HepG2 (cell line): ENCODE measurements around the gene CCDC201. TPM values are rescaled to one million over a fixed set of nuclear protein-coding genes. Genes with fewer than 3 reads are reported as not detected.

Experiments used
- CERS6 ChIP-seq: sonication (generic); formaldehyde crosslinking; IDR thresholded peaks from 2 replicates; pipeline ENCODE4 v1.5.0; 2020; ENCODE audit warnings: missing genetic modification reagents
- DZIP1 ChIP-seq: sonication (generic); formaldehyde crosslinking; IDR thresholded peaks from 2 replicates; pipeline ENCODE4 v1.5.0; 2020; ENCODE audit warnings: mild to moderate bottlenecking, missing genetic modification reagents
- ELF4 ChIP-seq: sonication (generic); formaldehyde crosslinking; IDR thresholded peaks from 2 replicates; pipeline ENCODE4 v1.5.0; 2020; ENCODE audit warnings: missing genetic modification reagents, mild to moderate bottlenecking, moderate library complexity, borderline replicate concordance
- FLYWCH1 ChIP-seq: sonication (generic); formaldehyde crosslinking; IDR thresholded peaks from 2 replicates; pipeline ENCODE4 v1.8.1; 2023; ENCODE audit warnings: mild to moderate bottlenecking, missing genetic modification reagents
- GLI4 ChIP-seq: sonication (generic); formaldehyde crosslinking; IDR thresholded peaks from 2 replicates; pipeline ENCODE4 v1.5.1; 2020; ENCODE audit warnings: missing genetic modification reagents, mild to moderate bottlenecking, moderate library complexity, borderline replicate concordance
- IRF1 ChIP-seq: sonication (generic); formaldehyde crosslinking; IDR thresholded peaks from 2 replicates; pipeline ENCODE4 v1.4.0; 2020; ENCODE audit warnings: low read depth, mild to moderate bottlenecking, missing genetic modification reagents
- MZF1 ChIP-seq: sonication (generic); formaldehyde crosslinking; IDR thresholded peaks from 2 replicates; pipeline ENCODE4 v1.8.1; 2023; ENCODE audit warnings: mild to moderate bottlenecking, missing genetic modification reagents, borderline replicate concordance
- NFAT5 ChIP-seq: sonication (generic); formaldehyde crosslinking; IDR thresholded peaks from 2 replicates; pipeline ENCODE4 v1.4.0; 2020; ENCODE audit warnings: missing genetic modification reagents
- RBAK ChIP-seq: sonication (generic); formaldehyde crosslinking; IDR thresholded peaks from 2 replicates; pipeline ENCODE4 v1.5.1; 2020; ENCODE audit warnings: mild to moderate bottlenecking, missing genetic modification reagents
- ZHX1 ChIP-seq: sonication (generic); formaldehyde crosslinking; IDR thresholded peaks from 2 replicates; pipeline ENCODE4 v1.8.1; 2022; ENCODE audit warnings: low read depth, mild to moderate bottlenecking, missing genetic modification reagents
- ZNF180 ChIP-seq: sonication (generic); formaldehyde crosslinking; IDR thresholded peaks from 2 replicates; pipeline ENCODE4 v1.4.0; 2020; ENCODE audit warnings: low read depth, missing genetic modification reagents, borderline replicate concordance
- ZNF296 ChIP-seq: sonication (generic); formaldehyde crosslinking; conservative IDR thresholded peaks from 2 replicates; pipeline ENCODE4 v1.5.0; 2020; ENCODE audit warnings: mild to moderate bottlenecking, missing genetic modification reagents
- ZNF441 ChIP-seq: sonication (generic); formaldehyde crosslinking; IDR thresholded peaks from 2 replicates; pipeline ENCODE4 v1.7.0; 2021; ENCODE audit warnings: missing genetic modification reagents, borderline replicate concordance
- ZNF557 ChIP-seq: sonication (generic); formaldehyde crosslinking; IDR thresholded peaks from 2 replicates; pipeline ENCODE4 v1.4.0; 2020; ENCODE audit warnings: missing genetic modification reagents
- ZNF878 ChIP-seq: sonication (generic); formaldehyde crosslinking; IDR thresholded peaks from 2 replicates; pipeline ENCODE4 v1.8.1; 2023; ENCODE audit warnings: mild to moderate bottlenecking, missing genetic modification reagents, moderate library complexity
- ZSCAN25 ChIP-seq: sonication (generic); formaldehyde crosslinking; IDR thresholded peaks from 2 replicates; pipeline ENCODE4 v1.8.0; 2022; ENCODE audit warnings: mild to moderate bottlenecking, missing genetic modification reagents
- polyA plus RNA-seq, 8 experiments: library from polyadenylated mRNA; depleted of rRNA in 3 of 8; stranded (reverse) in 7 of 8; unstranded in 1 of 8; fragments of >200 nt; fragmentation: Illumina TruSeq in 4 of 8; extraction: Trizol in 4 of 8; gene quantifications; 2 replicates each; pipeline versions ENCODE4 v1.2.1 to v1.2.3, GENCODE V29; 2011 to 2016; ENCODE audit warnings: low read depth in 4 of 8, missing spikeins in 1 of 8, mixed read lengths in 1 of 8; ENCODE audit not compliant: insufficient read depth in 1 of 8
- total RNA-seq, 5 experiments: library from RNA; depleted of rRNA; stranded (reverse); fragments of >200 nt; fragmentation: Illumina TruSeq; extraction: Trizol; gene quantifications; 2 replicates each; pipeline ENCODE4 v1.2.3, GENCODE V29; 2016; ENCODE audit warnings: low read depth in 1 of 5

The CCDC201 gene
- total and polyA plus RNA-seq, 2 of the 13 experiments (the other 11 are each of a cell fraction or from before 2014, with no cell fraction given): 0.92 TPM; not detected in 1

- TF ChIP-seq NFAT5 (CRISPR knock-in tag): peak; percentile 77; the same call in 1 of the 2 replicates
- no peak for TF ChIP-seq ZNF180 (CRISPR knock-in tag)
- no peak for TF ChIP-seq CERS6 (CRISPR knock-in tag)
- TF ChIP-seq GLI4 (CRISPR knock-in tag): no peak
- peak; percentile 91; the same call in 1 of the 2 replicates for TF ChIP-seq ZNF557 (CRISPR knock-in tag)
- peak; percentile 94 for TF ChIP-seq ZNF296 (CRISPR knock-in tag)
- TF ChIP-seq IRF1: no peak
- peak; percentile 62 for TF ChIP-seq ZSCAN25 (CRISPR knock-in tag)
- TF ChIP-seq DZIP1 (CRISPR knock-in tag): no peak
- TF ChIP-seq FLYWCH1 (CRISPR knock-in tag): no peak
- TF ChIP-seq ZNF441 (CRISPR knock-in tag): peak; percentile 92; the same call in 1 of the 2 replicates
- peak; percentile 30; the same call in 1 of the 2 replicates for TF ChIP-seq ZHX1 (CRISPR knock-in tag)
- TF ChIP-seq ELF4 (CRISPR knock-in tag): peak; percentile 21; the same call in 1 of the 2 replicates
- TF ChIP-seq MZF1 (CRISPR knock-in tag): no peak
- peak; percentile 36; the same call in 1 of the 2 replicates for TF ChIP-seq RBAK (CRISPR knock-in tag)
- peak; percentile 64; the same call in 1 of the 2 replicates for TF ChIP-seq ZNF878 (CRISPR knock-in tag)
Measured at GRCh38 chr7:45885264-45885882, 12.5 kb upstream of the CCDC201 start (continued).
